Sigmoid colon (tissue), 3 donors: ENCODE data around the gene TMED3.
"Not testable (repeated sequence)": the region's sequence is repeated elsewhere in the genome, so short reads cannot be mapped to it uniquely, and the experiment has no call there.

Experiments
- POLR2A ChIP-seq, 2 donors: fragments of 450-650 bp; IDR thresholded peaks; one replicate each; pipeline ENCODE4 v1.6.1; 2016; ENCODE audit warnings: antibody characterized with exemption in 2 of 2, mild to moderate bottlenecking in 2 of 2, moderate library complexity in 2 of 2
- TF ChIP-seq, protein P1 (sequence below), 4 experiments: fragments of 450-650 bp in 3 of 4; fragments of 200-600 bp in 1 of 4; IDR thresholded peaks; one replicate each; pipeline ENCODE4 v1.5.1; 2016 to 2019; ENCODE audit warnings: antibody characterized with exemption in 4 of 4, mild to moderate bottlenecking in 3 of 4, moderate library complexity in 2 of 4

DNA sequence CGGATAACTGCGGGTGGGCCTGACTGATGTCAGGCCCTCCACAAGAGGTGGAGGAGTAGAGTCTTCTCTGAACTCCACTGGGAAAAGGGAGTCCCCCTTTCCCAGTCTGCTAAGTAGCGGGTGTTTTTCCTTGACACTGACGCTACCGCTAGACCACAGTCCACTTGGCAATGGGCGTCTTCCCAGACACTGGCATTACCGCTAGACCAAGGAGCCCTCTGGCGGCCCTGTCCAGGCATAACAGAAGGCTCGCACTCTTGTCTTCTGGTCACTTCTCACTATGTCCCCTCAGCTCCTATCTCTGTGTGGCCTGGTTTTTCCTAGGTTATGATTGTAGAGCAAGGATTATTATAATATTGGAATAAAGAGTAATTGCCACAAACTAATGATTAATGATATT is 9.1 kb downstream of the TMED3 start:
- TF ChIP-seq, protein P1, sequence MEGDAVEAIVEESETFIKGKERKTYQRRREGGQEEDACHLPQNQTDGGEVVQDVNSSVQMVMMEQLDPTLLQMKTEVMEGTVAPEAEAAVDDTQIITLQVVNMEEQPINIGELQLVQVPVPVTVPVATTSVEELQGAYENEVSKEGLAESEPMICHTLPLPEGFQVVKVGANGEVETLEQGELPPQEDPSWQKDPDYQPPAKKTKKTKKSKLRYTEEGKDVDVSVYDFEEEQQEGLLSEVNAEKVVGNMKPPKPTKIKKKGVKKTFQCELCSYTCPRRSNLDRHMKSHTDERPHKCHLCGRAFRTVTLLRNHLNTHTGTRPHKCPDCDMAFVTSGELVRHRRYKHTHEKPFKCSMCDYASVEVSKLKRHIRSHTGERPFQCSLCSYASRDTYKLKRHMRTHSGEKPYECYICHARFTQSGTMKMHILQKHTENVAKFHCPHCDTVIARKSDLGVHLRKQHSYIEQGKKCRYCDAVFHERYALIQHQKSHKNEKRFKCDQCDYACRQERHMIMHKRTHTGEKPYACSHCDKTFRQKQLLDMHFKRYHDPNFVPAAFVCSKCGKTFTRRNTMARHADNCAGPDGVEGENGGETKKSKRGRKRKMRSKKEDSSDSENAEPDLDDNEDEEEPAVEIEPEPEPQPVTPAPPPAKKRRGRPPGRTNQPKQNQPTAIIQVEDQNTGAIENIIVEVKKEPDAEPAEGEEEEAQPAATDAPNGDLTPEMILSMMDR (IDR thresholded peaks at IDR 0.05) = not testable (repeated sequence)
- TF ChIP-seq POLR2A (IDR thresholded peaks at IDR 0.05) = not testable (repeated sequence)
